OCI-LY7 (cell line): ENCODE data around the gene RAD23B. TPM values are rescaled to one million over a fixed set of nuclear protein-coding genes. Genes with fewer than 3 reads are reported as not detected.

ENCODE experiments used
- BruUV-seq: library from RNA; stranded (reverse); fragments of 400-500 nt; replicated peaks from 2 replicates; lab custom pipeline; 2021; lab: Mats Ljungman, UMichigan
- CTCF ChIA-PET: fragments of 300-600 bp; sonication (Branson Sonifier 250); formaldehyde crosslinking; loops from one replicate; lab custom pipeline; 2022; ENCODE audit warnings: antibody characterized with exemption; ENCODE audit not compliant: unreplicated experiment; lab: Charles Lee
- POLR2A ChIA-PET: fragments of 300-600 bp; sonication (Branson Sonifier 250); formaldehyde crosslinking; loops from one replicate; lab custom pipeline; 2022; ENCODE audit warnings: antibody characterized with exemption; lab: Charles Lee
- DNase-seq: peaks from one replicate; pipeline ENCODE4 v3.0.0-alpha.2; 2015; ENCODE audit warnings: low spot score
- H2AFZ ChIP-seq: fragments of 200-600 bp; sonication (generic), shearing (Covaris generic); 2 replicates; pipeline ENCODE4 v1.6.1; 2014; ENCODE audit warnings: mild to moderate bottlenecking, antibody characterized with exemption, low read length, moderate library complexity
- H3K27ac ChIP-seq: fragments of 200-600 bp; sonication (generic); 2 replicates; pipeline ENCODE4 v1.5.1; 2014; ENCODE audit warnings: mixed run types, low read depth, mild to moderate bottlenecking, moderate library complexity, low read length, inconsistent platforms; ENCODE audit not compliant: poor library complexity, severe bottlenecking
- H3K36me3 ChIP-seq: fragments of 200-600 bp; sonication (generic); 2 replicates; pipeline ENCODE4 v1.6.1; 2014; ENCODE audit warnings: mild to moderate bottlenecking, antibody characterized with exemption, low read length, moderate library complexity, mixed read lengths; ENCODE audit not compliant: insufficient read depth
- H3K4me1 ChIP-seq: fragments of 200-600 bp; sonication (generic); 2 replicates; pipeline ENCODE4 v1.5.1; 2014; ENCODE audit warnings: mild to moderate bottlenecking, low read length; ENCODE audit not compliant: insufficient read depth, poor library complexity, severe bottlenecking
- H3K4me2 ChIP-seq: fragments of 200-600 bp; sonication (generic); 2 replicates; pipeline ENCODE4 v1.6.1; 2014; ENCODE audit warnings: mild to moderate bottlenecking, low read length
- H3K4me3 ChIP-seq: fragments of 200-600 bp; sonication (generic); 2 replicates; pipeline ENCODE4 v1.5.1; 2014; ENCODE audit warnings: mild to moderate bottlenecking, low read depth, low read length; ENCODE audit not compliant: poor library complexity, severe bottlenecking
- H3K79me2 ChIP-seq: fragments of 200-600 bp; sonication (generic); 2 replicates; pipeline ENCODE4 v1.6.1; 2016; ENCODE audit warnings: low read depth, mild to moderate bottlenecking, low read length, moderate library complexity, mixed read lengths; ENCODE audit not compliant: insufficient read depth
- H3K9me2 ChIP-seq: fragments of 200-600 bp; sonication (generic); 2 replicates; pipeline ENCODE4 v1.6.1; 2016; ENCODE audit warnings: mild to moderate bottlenecking, low read length, mixed read lengths; ENCODE audit not compliant: insufficient read depth
- H3K9me3 ChIP-seq: fragments of 200-600 bp; sonication (generic); 2 replicates; pipeline ENCODE4 v1.6.1; 2014; ENCODE audit warnings: mild to moderate bottlenecking, mixed run types, low read length, mixed read lengths
- H4K20me1 ChIP-seq: fragments of 200-600 bp; sonication (generic); 2 replicates; pipeline ENCODE4 v1.6.1; 2014; ENCODE audit warnings: mild to moderate bottlenecking, antibody characterized with exemption, low read length, moderate library complexity, mixed read lengths; ENCODE audit not compliant: insufficient read depth
- EZH2phosphoT487 ChIP-seq: fragments of 200-600 bp; sonication (generic); IDR thresholded peaks from 2 replicates; pipeline ENCODE4 v1.6.1; 2018; ENCODE audit warnings: low read depth, borderline replicate concordance, mild to moderate bottlenecking, mixed run types, antibody characterized with exemption, low read length, moderate library complexity, mixed read lengths
- intact Hi-C: fragments of 100-400 bp; cut with micrococcal nuclease; formaldehyde crosslinking; loops from one replicate; pipeline ENCODE4 v1.10.0; 2022; ENCODE audit not compliant: unreplicated experiment
- total RNA-seq, 2 experiments: library from RNA; depleted of rRNA in 1 of 2; stranded (reverse); fragments of >200 nt in 1 of 2; shearing (Covaris generic) in 1 of 2; gene quantifications; 2 replicates each; pipeline ENCODE4 v1.2.3, GENCODE V29; 2014 to 2022
- TF ChIP-seq, protein P1 (sequence below): fragments of 200-600 bp; sonication (generic); conservative IDR thresholded peaks from 2 replicates; pipeline ENCODE4 v1.5.1; 2014; ENCODE audit warnings: mild to moderate bottlenecking, antibody characterized with exemption, low read length, moderate library complexity, mixed read lengths

The RAD23B gene
- total RNA-seq, 2 experiments from 2014 or later = 67.3 to 120 TPM

- TF ChIP-seq, protein P1, sequence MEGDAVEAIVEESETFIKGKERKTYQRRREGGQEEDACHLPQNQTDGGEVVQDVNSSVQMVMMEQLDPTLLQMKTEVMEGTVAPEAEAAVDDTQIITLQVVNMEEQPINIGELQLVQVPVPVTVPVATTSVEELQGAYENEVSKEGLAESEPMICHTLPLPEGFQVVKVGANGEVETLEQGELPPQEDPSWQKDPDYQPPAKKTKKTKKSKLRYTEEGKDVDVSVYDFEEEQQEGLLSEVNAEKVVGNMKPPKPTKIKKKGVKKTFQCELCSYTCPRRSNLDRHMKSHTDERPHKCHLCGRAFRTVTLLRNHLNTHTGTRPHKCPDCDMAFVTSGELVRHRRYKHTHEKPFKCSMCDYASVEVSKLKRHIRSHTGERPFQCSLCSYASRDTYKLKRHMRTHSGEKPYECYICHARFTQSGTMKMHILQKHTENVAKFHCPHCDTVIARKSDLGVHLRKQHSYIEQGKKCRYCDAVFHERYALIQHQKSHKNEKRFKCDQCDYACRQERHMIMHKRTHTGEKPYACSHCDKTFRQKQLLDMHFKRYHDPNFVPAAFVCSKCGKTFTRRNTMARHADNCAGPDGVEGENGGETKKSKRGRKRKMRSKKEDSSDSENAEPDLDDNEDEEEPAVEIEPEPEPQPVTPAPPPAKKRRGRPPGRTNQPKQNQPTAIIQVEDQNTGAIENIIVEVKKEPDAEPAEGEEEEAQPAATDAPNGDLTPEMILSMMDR = no peak
- no peak for TF ChIP-seq EZH2phosphoT487
- intact Hi-C loops = no loop called here
- H3K4me1 ChIP-seq = no peaks in the 10 kb centered on the region
- peaks cover 45% of the 10 kb centered on the region for H3K36me3 ChIP-seq
- no peaks in the 10 kb centered on the region for H4K20me1 ChIP-seq
- H3K27ac ChIP-seq = no peak overlapping the region
- no peaks in the 10 kb centered on the region for H3K9me3 ChIP-seq
- POLR2A ChIA-PET = interaction anchor here (0.6 to 1.3 kb wide), 4 partner anchors 8 to 76 kb away, joined by 3 to 5 read pairs (median 3); no protein-coding TSS in a partner anchor
- CTCF ChIA-PET = no interaction called here
- no peak overlapping the region for H3K4me3 ChIP-seq
- no peak for DNase-seq
- no TSS peak for BruUV-seq
- H3K4me2 ChIP-seq = no peak overlapping the region
- no peaks in the 10 kb centered on the region for H3K9me2 ChIP-seq
- no peak overlapping the region for H2AFZ ChIP-seq
- no peaks in the 10 kb centered on the region for H3K79me2 ChIP-seq
Observed at GRCh38 chr9:107336718-107337360, 53.8 kb downstream of the RAD23B start.

- no peak overlapping the region for H2AFZ ChIP-seq
- no TSS peak for BruUV-seq
- DNase-seq = no peak
- no peak overlapping the region for H3K4me3 ChIP-seq
- ChIA-PET CTCF (no interaction called here), POLR2A (interaction anchor here (0.8 to 1.1 kb wide), 3 partner anchors 9 to 77 kb away, joined by 3 read pairs; no protein-coding TSS in a partner anchor)
- no peaks in the 10 kb centered on the region for H4K20me1 ChIP-seq
- no peak for TF ChIP-seq EZH2phosphoT487
- TF ChIP-seq, protein P1 = no peak
- intact Hi-C loops = no loop called here
- peaks cover 34% of the 10 kb centered on the region for H3K36me3 ChIP-seq
- H3K27ac ChIP-seq = no peak overlapping the region
- H3K9me2 ChIP-seq = no peaks in the 10 kb centered on the region
- no peaks in the 10 kb centered on the region for H3K79me2 ChIP-seq
- no peaks in the 10 kb centered on the region for H3K4me1 ChIP-seq
- H3K4me2 ChIP-seq = no peak overlapping the region
- no peaks in the 10 kb centered on the region for H3K9me3 ChIP-seq
Observed at GRCh38 chr9:107337676-107338590, 54.9 kb downstream of the RAD23B start.
